Esophagus muscularis mucosa (tissue), 3 donors: ENCODE measurements around the gene NOD1.

Source experiments
- POLR2A ChIP-seq: fragments of 450-650 bp; IDR thresholded peaks from one replicate; pipeline ENCODE4 v1.6.1; 2017; ENCODE audit warnings: antibody characterized with exemption, moderate library complexity, mild to moderate bottlenecking, low read depth
- POLR2AphosphoS5 ChIP-seq, 2 donors: sonication (generic); formaldehyde crosslinking; IDR thresholded peaks; one replicate each; pipeline ENCODE4 v1.6.1; 2017; ENCODE audit warnings: antibody characterized with exemption in 2 of 2
- TF ChIP-seq, protein P1 (sequence below), 3 experiments: fragments of 200-600 bp in 2 of 3; fragments of 450-650 bp in 1 of 3; sonication (generic) in 2 of 3; IDR thresholded peaks; one replicate each; pipeline ENCODE4 v1.5.1; 2017 to 2019; ENCODE audit warnings: antibody characterized with exemption in 3 of 3, mild to moderate bottlenecking in 2 of 3, moderate library complexity in 1 of 3

- TF ChIP-seq, protein P1, sequence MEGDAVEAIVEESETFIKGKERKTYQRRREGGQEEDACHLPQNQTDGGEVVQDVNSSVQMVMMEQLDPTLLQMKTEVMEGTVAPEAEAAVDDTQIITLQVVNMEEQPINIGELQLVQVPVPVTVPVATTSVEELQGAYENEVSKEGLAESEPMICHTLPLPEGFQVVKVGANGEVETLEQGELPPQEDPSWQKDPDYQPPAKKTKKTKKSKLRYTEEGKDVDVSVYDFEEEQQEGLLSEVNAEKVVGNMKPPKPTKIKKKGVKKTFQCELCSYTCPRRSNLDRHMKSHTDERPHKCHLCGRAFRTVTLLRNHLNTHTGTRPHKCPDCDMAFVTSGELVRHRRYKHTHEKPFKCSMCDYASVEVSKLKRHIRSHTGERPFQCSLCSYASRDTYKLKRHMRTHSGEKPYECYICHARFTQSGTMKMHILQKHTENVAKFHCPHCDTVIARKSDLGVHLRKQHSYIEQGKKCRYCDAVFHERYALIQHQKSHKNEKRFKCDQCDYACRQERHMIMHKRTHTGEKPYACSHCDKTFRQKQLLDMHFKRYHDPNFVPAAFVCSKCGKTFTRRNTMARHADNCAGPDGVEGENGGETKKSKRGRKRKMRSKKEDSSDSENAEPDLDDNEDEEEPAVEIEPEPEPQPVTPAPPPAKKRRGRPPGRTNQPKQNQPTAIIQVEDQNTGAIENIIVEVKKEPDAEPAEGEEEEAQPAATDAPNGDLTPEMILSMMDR (IDR thresholded peaks at IDR 0.05): no peak
- TF ChIP-seq POLR2AphosphoS5 (IDR thresholded peaks at IDR 0.05) (no peak), POLR2A (no peak)
Measured at GRCh38 chr7:30378275-30378674, 100.3 kb downstream of the NOD1 start.
